LNCaP clone FGC (cell line): Measurements from ENCODE around the gene CRACR2A.

Experiments
- DNase-seq: peaks from one replicate; pipeline ENCODE4 v3.0.0-alpha.2; 2011; ENCODE audit warnings: low read depth
- H3K4me3 ChIP-seq: 2 replicates; pipeline ENCODE4 v1.5.1; 2011; ENCODE audit warnings: mild to moderate bottlenecking, low read depth, low read length, control low read depth
- TF ChIP-seq, protein P1 (sequence below): IDR thresholded peaks from 2 replicates; pipeline ENCODE4 v1.5.1; 2012; ENCODE audit warnings: mild to moderate bottlenecking; ENCODE audit not compliant: control insufficient read depth, insufficient read depth; ENCODE audit errors: extremely low read depth

Gene CRACR2A

DNA sequence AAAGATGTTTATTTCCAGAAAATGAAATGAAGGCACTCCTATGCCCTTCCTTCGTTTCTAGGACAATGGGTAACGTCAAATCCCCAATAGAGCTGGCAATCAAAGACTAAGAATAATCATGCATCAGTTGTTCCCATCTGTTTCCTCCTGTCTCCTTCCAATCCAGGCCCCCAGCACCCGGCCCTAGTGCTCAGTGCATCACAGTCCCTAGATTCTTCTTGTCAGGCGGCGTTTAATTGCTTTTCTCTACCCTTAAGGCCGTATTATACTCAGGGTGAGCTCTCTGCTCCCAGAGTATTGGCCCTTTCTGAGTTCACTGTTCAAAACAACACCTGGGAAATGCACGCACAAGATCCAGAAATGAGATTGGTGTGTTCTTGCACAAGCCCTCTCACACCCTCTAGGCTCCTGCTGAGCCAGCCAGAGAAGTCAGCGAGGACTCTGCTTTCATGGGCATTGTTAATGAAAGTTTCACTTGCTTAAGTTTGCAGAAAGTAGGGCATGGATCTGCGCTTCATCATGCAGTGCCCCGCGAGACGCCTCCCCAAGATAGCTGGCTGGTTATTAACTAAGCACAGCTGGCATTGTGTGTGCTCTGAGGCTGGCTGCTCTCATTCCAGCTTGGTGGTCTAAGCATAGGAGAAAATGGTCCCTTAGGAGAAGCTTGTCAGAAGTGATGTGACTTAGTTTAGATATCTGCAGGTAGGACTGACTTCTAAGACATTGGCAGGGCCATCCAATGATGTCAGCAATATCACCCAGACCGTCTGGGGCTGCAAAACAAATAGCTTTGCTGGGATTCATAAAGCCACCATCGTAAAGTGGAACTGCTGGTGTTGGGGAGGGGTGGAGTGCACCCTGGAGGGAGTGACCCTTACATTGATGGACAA, 28.7 kb downstream of the CRACR2A start:
- TF ChIP-seq, protein P1, sequence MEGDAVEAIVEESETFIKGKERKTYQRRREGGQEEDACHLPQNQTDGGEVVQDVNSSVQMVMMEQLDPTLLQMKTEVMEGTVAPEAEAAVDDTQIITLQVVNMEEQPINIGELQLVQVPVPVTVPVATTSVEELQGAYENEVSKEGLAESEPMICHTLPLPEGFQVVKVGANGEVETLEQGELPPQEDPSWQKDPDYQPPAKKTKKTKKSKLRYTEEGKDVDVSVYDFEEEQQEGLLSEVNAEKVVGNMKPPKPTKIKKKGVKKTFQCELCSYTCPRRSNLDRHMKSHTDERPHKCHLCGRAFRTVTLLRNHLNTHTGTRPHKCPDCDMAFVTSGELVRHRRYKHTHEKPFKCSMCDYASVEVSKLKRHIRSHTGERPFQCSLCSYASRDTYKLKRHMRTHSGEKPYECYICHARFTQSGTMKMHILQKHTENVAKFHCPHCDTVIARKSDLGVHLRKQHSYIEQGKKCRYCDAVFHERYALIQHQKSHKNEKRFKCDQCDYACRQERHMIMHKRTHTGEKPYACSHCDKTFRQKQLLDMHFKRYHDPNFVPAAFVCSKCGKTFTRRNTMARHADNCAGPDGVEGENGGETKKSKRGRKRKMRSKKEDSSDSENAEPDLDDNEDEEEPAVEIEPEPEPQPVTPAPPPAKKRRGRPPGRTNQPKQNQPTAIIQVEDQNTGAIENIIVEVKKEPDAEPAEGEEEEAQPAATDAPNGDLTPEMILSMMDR = no peak
- DNase-seq = no peak
- H3K4me3 ChIP-seq = no peak overlapping the region

DNA sequence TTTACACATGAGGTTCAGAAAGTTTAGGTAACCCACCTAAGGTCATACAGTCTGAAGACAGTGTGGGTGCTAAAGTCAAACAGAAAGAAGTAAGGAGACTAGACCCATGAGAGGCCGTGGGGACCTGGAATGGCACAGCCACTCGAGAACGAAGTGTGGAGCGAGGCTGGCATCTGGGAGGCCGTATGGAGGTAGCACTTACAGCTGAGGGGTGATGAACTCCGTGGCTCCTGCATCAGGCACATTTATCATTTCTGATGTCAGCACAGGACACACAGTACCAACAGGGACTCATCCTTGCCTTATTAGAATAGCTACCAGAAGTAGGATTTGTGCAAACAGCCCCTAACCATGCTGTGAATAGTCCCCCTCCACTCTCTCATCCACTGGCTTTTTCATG, 30.5 kb downstream of the CRACR2A start:
- H3K4me3 ChIP-seq = no peak overlapping the region
- TF ChIP-seq, protein P1 = no peak
- no peak for DNase-seq

DNA sequence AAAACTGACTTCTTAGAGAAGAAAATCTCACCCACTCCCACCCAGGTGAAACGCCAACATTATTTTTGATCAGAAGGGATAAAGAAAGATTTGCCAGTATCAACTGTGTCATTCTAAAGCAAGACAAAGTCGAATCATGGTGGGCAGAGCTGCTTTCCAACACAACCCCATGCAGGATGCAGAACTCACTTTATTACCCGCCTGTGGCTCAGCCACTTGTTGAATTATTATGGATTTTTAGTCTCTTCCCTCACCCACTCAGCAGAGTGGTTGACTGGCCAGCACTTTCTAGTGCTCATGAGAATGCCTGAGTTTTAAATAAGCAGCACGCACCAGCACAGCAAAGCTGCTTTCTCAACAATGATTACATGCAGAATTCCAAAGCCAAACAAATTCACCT, 32.1 kb downstream of the CRACR2A start:
- TF ChIP-seq, protein P1 = no peak
- no peak overlapping the region for H3K4me3 ChIP-seq
- DNase-seq = no peak

DNA sequence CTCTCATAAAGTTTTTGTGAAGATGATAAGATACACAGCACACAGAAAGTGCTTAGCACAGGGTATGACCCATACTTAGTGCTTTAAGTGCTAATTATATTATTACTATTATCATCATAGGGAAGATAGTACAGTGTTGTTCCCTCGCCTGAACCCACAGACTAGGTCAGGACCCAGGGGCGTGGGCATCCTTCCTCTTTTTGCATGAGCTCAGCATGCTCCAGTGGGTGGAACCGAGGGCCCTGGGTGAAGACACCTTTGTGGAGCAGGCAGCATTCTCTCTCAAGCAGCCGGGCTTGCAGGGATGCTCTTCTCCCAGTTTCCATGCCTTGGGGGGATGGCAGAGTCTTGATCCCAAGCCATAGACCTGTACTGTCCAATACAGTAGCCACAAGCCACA, 34.8 kb downstream of the CRACR2A start:
- no peak overlapping the region for H3K4me3 ChIP-seq
- no peak for DNase-seq
- TF ChIP-seq, protein P1 = no peak

DNA sequence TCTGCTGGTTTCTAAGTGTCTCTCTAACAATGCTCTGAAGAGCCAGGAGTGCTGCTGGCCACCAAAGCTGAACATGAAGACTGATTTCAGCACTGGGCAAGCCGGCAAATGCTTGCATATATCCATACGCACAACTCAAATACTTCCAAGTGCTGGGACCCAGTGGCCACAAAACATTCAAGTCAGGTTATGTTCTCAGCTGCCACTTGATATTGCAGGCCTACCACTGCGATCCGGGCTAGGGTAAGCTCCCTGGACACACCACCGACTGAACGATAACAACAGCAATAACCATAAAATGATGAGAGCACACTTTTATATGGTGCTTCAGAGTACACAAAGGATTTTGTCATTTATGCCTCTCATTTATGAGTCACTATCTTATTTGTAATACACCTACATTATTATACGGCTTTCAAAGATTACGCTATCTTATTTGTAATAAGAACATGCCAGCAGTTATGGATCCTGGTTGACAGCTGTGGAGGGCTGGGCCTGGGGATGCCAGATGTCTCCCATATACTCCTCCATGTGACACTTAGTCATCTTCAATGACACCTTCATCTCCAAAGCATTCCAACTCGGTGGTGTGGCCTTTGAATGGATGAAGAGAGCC, 35.5 kb downstream of the CRACR2A start:
- TF ChIP-seq, protein P1 = no peak
- H3K4me3 ChIP-seq = no peak overlapping the region
- DNase-seq = no peak

DNA sequence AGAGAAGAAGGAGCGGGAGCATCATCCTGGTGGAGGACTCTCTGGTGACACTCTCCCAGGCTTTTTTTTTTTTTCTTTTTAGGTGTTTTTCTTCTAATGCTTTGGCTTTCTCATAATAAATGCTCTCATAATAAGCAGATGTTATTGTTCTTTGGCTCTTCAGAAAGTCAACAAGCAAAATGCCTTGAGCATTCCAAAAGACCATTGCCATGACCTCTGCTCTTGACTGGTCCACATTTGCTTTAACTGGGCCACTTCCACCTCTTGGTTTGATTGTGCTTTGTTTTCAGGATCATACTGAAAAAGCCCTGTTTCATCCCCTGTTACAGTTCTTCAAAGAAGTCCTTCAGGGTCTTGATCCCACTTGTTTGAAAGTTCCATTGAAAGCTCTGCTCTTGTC, 36.9 kb downstream of the CRACR2A start:
- no peak for DNase-seq
- TF ChIP-seq, protein P1 = no peak
- no peak overlapping the region for H3K4me3 ChIP-seq
